EH (cell line): ENCODE data around the gene SAMD4A.
A peak's percentile ranks its signal among the peaks of the same experiment; 100 is the strongest.

Source experiments
- DNase-seq: peaks from one replicate; pipeline ENCODE4 v3.0.0-alpha.2; 2015; ENCODE audit warnings: low read depth

The SAMD4A gene

DNA sequence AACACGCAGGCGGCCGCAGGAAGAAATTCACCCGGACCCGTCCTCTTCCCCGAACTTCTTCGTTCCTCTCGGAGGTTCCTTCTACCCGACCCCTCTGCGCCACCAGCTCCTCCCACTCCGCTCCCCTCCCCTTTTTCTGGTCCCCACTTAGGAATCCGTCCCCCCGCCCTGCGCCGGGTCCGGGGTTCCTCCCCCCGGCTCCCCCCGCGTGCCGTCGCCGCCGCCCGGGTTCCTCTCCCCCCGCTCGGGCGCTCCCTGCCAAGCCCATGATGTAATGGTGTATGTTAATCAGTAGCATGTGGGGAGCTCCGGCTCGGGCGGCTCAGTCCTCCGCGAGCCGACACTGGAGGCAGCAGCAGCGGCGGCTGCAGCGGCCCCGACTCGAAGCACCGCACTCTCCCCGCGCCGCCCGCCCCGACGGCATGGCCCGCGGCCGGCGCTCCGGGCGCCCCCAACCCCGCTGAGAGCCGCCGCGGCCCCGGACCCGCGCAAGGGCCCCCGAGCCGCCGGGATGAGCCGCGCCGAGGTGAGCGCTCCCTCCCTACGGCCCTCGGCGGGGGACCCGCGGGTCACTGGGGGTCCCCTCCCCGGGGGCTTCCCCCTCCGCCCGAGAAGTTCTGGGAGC is 1.0 kb upstream of the SAMD4A start:
- peak; percentile 94 for DNase-seq

DNA sequence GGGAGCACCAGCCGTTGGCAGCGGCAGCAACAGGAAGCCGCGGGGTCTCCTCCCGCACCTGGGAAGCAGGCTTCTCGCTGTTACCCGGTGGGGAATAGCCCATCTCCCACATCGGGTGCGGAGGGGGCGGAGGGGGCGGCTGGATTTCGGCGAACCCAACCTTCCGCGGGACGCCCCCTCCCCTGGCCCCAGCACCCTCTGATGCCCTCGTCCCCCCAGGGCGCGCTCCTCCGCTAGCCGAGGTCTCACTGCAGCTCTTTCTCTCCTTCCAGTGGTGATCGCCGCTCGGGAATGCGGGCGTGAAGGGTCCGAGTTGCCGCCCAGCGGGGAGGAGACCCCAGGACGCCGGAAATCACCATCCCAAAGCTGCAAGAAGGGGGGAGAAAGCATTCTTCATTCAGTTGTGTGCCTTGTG is 303 bp downstream of the SAMD4A start:
- DNase-seq = peak; percentile 49

DNA sequence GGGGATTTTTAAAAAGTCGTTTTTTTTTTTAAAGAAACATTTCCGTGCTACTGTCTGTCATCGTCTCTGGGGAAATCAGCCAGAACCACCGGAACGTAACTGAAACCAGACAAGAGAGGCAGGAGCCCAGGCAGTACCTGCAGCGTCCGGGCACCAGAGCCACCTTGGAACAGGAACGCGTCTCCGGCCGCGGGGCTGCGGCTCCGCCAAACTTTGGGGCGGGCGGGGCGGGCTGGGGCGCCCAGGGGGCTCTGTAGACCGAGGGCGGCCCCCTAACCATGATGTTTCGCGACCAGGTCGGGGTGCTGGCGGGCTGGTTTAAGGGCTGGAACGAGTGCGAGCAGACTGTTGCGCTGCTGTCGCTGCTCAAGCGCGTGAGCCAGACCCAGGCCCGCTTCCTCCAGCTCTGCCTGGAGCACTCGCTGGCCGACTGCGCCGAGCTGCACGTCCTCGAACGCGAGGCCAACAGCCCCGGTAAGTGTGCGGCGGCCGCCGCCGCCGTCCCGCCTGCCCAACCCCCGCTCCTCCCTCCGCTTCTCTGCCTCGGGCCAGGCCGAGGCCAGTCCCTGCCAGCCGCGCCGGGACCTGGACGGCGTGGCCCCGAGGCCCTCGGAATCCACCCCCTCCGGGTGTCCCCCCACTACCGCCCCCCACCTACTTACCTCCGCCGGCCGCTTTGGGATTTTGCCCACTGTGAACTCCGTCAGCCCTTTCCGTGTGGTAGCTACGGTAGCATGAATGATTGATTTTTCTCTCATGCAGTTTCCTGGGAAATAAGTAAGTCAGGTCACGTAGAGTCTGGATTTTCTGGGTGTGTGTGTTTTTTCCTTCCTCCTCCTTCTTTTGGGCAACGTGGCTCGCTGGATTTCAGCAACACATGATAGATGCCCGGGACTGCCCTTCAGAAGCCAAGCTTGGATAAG is 972 bp downstream of the SAMD4A start:
- peak; percentile 54 for DNase-seq

DNA sequence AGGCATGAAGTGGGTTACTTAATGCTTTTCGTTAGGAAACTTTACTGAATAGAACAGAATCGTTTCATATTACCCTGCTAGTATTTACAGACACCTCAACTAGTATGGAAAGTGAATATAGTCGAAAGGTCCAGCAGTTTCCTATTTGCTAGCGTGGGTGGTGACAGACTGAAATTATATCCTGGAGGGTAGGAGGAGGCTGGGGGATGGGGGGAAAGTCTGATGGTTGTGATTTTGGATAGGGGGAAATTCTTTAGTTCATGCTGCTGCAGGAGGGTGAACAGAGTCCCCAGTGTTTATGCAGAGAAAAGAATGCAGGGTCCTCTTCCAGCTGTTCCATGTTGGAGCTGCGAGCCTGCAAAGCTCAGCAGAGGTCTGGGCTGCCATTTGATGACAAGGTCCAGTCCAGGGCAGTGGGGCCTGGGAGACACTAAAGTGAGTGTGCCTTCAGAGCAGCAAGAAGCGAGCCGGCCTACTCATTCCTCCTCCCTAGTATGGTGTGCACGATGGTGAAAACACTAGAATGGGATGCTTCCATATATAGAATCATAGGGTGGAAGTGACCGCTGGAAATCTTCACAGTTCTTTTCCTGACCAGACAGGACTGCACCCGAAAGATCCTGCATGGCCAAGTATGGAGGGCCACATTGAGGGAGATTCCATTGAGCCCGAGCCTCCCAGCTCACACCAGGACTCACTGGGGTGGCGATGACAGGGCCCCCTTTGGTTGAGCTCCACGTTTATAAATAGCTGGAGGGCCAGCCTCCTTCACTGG is 2.1 kb downstream of the SAMD4A start:
- DNase-seq = peak; percentile 81

DNA sequence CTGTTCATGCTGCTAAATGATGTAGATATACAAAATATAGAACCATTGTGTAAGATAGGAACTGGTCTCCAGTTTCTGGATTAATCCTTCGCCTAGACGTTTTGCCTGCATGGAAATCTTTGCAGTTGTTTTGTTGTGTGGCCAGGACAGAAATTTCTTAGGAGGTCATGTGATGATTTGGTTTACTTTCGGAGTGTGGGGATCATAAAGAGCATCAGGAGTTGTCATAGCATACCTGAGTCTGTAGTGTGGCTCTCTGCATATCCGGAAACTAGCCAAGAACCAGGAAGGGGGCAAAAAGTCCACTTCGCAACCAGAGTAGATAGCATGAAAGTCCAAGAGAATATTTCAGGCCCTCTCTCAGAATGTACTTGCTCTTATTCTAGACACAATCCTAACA is 3.1 kb downstream of the SAMD4A start:
- DNase-seq = no peak

DNA sequence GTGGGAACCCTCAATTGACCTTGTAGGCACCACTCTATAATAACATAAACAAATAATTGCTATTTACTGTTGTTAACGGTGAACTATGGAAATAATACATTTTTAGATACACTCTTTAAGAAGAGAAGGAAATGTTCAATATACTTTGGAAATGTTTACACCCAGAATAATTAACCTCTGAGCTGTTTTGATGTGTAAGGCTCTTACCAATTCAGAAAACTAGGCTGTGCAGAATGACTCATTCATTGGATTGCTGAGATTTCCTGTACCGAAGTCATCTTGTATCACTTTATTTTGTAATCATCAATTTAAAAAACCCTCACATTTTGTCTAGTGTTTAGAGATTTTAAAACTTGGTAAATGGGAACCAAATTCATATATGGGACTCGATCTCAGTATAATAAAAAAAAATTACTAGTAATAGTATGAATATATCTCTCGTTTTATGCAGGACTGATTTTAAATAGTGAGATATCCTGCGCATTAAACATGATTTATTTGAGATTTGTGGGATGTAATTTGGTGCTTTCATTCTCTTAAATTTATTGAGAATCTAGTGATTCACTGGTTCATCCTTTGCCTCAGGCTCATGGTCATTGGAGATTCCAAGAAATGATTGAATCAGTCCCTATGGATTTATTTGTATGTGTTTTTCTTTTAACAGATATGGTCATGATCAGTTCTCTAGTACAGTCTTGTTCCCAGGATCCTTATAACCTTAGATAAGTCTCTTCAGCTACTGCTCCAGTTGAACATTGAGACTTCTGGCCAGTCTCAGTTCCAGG is 3.9 kb downstream of the SAMD4A start:
- DNase-seq = peak; percentile 88

DNA sequence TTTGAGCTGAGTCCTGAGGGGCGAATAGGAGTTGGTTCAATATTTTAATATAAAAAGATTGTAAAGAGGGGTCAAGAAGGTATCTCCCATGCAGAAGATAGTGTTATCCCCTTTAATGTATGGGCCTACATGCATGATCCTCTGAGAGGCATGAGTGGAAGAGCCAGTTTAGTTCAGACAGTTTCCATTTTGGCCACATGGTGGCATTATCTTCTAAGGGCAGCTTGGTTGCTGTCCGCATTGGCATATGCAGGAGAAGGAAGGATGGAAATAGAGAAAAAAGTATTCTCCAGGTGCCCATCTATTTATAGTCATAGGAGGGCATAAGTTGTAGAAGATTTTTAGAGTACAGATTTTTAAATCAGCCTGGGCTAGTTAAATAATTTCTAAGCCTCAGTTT is 5.4 kb downstream of the SAMD4A start:
- DNase-seq = peak; percentile 40

DNA sequence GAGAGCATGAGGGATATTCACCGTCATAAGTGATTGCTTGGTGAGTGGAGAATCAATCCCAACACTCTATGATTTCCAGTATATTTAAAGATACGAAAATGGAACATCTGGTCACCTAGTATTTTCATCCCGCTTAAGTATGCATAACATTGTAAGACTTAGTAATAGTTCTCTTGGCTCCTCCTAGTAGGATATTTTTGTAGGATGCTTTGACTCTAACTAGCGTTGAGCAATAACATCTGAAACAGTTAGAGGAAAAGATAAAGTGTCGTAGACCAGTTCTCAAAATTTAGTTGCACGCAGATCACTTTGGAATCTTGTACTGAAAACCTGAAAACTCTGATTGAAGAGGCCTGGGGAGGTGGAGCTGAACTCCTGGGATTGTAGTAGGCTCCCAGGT is 7.6 kb downstream of the SAMD4A start:
- DNase-seq = peak; percentile 44

DNA sequence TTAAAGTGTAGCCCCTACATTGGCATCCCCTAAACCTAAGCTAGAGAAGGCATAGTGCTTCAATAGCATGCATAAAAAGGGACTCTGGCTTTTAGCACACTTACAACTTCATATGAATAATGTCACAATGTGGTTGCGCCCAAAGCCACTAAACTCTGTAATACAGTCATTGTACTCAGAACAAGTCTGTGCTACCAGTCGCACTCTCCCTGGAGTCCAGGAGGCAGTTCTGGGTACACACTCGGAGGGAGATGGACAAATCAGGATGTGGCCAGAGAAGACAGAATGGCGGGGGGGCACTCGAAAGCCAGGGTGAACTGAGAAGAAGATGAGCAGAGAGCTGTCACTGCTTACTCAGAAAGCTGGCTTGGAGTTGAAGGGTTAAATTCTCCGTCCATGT is 10.6 kb downstream of the SAMD4A start:
- DNase-seq = no peak

DNA sequence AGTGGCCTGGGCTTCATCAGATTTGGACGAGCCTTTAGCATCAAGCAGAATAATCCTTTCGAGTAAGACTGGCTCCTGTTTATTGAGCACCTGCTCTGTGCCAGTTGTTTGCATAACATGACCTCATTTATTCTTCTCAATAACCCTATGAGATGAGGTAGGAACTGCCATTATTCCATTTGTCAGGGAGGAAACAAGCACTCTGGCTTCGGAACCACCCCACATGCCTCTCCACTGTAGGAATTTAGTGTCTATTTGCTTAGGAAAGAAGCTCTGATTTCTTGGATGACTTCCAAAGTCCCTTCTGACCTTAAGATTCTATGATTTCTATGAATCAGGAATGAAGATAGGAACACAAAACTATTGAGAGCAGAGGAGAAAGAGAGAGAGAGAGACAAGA is 11.0 kb downstream of the SAMD4A start:
- peak; percentile 86 for DNase-seq

DNA sequence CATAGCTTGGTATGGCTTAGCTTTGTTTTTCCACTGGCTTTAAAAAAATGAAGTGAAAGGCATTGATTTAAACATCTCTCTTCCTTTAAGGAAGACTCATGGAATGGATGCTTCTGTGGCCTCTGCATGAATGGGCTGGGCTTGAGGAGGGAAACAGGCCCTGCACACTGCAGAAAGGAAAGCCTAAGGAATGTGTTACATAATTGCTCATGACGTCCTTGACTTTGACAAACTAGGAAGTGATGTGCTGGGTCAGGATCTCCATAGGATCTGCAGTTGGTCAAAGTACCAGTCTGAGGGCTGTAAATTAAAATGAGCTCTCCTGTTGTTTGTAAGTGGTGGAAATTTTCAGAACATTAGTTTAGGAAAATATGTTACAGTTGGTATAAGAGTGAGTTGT is 12.7 kb downstream of the SAMD4A start:
- DNase-seq = peak; percentile 79

DNA sequence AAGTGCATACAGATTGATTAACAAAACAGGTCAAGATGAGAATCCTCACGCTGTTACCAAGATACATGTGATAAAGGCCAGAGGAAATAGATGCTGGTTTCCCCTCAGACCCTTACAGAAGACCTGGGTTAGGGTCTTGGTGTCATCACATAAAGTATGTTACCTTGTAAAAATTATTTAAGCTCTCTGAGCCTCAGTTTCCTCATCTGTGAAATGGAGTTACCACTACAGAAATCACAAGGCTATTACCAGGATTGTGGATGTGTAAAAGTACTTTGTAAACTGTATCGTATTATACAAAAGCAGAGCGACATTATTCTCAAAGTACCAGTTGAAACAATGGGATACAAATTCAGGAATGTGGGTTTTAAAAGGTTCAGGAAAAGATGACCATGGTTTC is 14.0 kb downstream of the SAMD4A start:
- no peak for DNase-seq

DNA sequence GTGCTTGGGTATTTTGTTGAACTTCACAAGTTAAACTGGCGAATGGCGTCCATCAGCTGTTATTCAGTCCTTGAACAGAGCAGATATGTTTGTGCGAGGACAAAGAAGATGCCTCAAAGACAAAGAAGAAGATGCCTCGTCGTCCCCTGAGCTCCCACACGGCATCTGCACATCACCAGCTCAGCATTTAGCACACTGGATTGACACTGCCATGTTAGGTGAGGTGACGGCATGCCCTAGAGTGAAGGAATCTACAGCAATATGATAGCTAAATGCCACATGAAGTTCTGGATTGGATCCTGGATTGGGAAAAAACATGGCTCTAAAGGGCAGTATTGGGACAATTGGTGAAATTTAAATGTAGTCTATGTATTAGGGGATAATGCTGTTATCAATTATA is 15.4 kb downstream of the SAMD4A start:
- no peak for DNase-seq

DNA sequence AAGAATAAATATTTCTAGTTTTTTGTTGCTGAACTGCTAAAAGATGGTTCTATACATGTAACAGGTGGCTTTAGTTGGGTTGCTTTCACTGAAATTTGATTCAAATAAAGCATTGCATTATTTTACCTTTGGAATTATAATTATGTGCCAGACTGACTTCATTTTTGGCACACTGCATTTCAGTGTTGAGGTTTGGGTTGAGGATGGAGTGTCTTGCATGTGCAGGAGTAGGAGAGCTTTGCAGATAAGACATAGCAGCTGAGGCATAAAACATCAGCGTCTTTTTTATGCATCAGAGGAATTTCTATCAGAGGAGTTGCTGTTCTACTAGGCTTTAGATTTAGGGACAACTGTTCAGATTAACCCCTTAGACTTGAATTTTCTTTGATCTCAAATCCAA is 17.2 kb downstream of the SAMD4A start:
- no peak for DNase-seq

DNA sequence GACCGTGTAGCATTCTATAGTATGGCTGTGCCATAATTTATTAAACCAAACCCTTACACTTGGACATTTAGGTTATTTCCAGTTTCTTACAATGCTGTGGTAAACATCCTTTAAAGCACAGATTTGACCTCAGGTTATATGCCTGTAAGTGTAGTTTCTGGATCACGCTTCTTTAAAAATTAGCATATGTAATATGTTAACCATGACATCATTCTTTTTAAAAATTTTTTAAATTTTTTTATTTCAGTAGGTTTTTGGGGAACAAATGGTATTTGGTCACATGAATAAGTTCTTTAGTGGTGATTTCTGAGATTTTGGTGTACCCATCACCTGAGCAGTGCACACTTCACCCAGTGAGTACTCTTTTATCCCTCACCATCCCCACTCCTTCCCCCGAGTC is 18.3 kb downstream of the SAMD4A start:
- DNase-seq = no peak

DNA sequence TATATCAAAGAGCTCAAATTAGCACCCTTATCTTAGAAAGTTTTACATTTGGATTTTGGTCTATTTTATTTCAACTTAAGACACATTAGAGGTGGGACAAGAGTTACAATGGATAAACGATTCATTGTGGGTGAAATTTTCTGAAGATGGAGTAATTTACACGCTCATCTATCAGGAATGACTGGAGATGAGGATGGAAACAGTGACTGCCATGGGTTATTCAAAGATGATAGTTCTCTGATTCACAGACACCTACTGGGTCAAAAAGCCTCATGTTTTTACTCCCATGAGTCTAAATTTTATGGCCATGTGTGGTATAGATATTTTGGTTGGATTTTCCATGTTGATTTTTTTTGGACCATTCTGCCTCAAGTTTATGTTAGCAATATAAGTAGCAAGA is 22.1 kb downstream of the SAMD4A start:
- peak; percentile 80 for DNase-seq

DNA sequence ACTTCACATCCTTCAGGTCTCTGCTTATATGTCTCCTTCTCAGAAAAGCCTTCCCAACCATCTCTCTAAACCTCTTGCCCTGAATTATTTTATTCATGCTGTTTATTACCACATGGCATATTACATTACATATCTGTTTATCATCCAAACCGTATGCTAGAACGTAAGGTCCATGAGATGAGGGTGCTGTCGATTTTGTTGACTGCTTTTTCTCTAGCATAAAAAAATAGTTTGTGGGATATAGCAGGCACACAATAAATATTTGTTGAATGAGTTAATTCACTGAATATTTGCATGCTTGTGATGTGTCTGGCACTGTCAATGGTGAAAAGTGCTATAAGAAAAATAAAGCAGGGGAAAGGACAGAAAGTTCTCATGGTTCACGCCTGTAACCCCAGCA is 22.9 kb downstream of the SAMD4A start:
- DNase-seq = peak; percentile 61

DNA sequence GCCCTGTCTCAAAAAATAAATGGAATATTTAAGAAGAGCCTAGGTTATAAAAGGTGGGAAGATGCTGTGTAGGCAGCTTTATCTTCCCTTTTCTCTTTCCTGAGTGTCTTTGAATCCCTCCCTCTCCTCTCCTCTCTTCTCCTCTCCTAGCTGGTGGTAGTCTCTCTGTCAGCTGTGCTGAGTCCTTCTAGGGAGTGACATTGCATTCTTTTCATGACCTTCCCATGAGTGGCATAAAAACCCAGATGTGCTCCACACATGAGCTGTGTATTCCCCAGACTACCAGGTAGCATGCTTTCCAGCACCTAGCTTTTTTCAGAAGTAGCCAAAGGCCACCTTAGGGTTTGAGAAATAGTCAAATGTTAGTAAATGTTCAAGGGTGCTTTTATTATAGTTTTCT is 23.6 kb downstream of the SAMD4A start:
- DNase-seq = peak; percentile 49

DNA sequence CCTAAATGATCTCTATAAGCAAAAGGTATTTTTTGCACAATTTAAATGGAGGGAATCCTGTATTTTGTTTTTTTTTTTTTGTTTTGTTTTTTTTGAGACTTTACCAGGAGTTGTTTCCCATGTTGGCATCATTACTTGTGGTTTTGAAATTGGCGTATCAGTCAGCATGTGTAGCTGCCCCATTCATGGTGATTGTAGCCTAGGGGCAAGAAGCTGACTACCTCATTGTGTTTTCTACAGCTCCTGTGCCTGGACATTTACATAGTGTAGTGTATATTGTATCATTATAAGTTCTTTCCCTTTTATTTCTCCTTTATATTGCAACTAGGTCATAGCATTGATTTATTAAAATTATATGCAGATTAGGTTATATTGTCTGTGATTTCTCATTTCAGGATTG is 24.5 kb downstream of the SAMD4A start:
- peak; percentile 59 for DNase-seq

DNA sequence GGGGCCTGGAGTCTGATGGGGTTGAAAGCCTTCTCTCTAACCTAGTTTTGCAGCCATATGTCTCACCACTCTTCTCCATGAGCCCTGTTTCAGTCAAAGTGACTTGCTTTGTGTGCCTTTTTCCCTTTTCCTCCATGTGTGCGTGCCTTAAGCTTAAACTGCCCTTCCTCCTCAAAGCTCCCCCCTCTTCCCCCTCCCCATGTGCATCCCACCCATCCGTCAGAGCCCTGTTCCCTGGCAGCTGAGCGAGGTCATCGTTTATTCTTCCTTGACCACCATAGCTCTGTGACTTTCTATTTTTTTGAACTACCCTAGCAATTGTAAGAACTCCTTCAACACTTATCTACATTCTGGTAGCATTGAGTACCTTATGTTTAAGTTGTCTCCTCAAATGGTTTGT is 24.9 kb downstream of the SAMD4A start:
- no peak for DNase-seq

DNA sequence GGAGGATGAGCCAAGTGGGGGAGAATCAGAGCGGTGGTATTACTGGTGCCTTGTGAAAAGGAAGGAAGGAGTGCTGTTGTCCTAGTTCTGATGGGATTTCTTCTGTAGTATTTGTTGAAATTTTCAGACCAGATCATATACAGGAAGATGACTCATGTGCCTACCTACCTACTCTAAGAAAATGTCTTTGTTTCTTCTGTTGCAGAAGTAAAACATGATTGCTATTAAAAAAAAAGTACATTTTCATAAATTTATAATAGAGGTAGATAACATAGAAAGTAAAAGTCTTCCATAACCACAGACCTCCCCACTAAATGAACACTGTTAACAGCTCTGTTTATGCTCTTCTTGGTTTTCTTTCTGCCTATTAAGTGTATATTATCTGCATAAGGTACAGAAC is 26.9 kb downstream of the SAMD4A start:
- peak; percentile 42 for DNase-seq

DNA sequence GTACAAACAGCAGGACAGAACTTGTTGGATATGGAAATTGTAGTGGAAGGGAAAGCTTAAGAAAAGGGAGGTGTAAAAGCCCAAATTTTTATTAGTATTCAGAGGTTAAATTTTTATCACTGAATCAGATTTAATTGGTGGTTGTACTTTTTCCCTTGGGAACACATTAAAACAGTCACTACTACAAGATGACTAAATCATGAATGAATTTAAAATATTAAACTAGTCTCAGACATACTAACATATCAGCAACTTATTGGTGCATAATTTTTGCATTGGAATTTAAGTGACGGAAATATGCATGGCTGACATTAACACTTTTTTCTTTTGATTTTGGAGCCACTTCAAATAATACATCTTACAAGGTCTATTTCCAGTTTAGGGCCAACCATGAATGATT is 27.6 kb downstream of the SAMD4A start:
- peak; percentile 75 for DNase-seq
